ENCODE measurements around the gene OGFR.

DNA sequence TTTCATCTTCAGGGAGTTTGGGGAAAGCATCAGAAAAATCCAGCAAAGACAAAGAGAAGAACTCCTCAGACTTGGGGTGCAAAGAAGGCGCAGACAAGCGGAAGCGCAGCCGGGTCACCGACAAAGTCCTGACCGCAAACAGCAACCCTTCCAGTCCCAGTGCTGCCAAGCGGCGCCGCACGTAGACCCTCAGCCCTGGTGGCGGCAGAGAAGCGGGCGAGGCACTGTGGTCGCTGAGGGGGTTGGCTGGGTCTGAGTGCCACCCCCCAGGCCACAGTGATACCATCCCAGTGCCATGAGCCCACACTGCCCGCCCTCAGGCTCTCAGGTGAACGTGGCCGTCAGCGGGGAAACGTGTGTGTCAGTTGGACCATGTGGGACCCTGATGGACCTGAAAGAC lies 5.2 kb upstream of the OGFR start:
- TF ChIP-seq, protein P1, sequence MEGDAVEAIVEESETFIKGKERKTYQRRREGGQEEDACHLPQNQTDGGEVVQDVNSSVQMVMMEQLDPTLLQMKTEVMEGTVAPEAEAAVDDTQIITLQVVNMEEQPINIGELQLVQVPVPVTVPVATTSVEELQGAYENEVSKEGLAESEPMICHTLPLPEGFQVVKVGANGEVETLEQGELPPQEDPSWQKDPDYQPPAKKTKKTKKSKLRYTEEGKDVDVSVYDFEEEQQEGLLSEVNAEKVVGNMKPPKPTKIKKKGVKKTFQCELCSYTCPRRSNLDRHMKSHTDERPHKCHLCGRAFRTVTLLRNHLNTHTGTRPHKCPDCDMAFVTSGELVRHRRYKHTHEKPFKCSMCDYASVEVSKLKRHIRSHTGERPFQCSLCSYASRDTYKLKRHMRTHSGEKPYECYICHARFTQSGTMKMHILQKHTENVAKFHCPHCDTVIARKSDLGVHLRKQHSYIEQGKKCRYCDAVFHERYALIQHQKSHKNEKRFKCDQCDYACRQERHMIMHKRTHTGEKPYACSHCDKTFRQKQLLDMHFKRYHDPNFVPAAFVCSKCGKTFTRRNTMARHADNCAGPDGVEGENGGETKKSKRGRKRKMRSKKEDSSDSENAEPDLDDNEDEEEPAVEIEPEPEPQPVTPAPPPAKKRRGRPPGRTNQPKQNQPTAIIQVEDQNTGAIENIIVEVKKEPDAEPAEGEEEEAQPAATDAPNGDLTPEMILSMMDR (IDR thresholded peaks at IDR 0.05): no peak
- TF ChIP-seq POLR2A (IDR thresholded peaks at IDR 0.05): no peak
